C1 segment of cervical spinal cord (tissue), 14 donors: ENCODE data around the gene AVEN.

Experiments used
- DNase-seq, 14 donors: peaks; one replicate each; lab custom pipeline; 2025; lab: John Stamatoyannopoulos, UW

Gene AVEN

GRCh38 chr15:33987444-33987843 lies 51.6 kb downstream of the AVEN start:
- DNase-seq = peak in 1 of 14 donors; percentile 24

- DNase-seq = no peak
Observed at GRCh38 chr15:33985751-33986150, 53.3 kb downstream of the AVEN start.

DNA sequence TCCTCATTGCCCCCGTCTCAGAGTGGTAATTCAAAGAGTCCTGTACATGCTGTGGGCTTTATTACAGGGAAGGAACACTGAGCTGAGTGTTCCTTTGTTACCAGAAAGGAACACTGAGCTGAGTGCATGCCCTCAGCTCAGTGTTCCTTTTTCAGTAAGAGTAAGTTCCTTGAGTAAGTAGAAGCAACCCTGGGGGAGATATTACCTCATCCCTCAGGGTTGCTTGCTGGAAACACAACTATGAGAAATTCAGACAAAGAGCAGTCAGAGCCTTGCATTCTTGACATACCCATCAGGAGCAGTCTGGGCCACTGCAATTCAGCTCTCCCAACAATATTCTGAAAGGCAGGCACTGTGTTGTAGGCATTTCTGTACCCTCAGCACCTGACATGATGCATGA lies 53.7 kb downstream of the AVEN start:
- peak in 2 of 14 donors; percentile 16 to 17 for DNase-seq

DNA sequence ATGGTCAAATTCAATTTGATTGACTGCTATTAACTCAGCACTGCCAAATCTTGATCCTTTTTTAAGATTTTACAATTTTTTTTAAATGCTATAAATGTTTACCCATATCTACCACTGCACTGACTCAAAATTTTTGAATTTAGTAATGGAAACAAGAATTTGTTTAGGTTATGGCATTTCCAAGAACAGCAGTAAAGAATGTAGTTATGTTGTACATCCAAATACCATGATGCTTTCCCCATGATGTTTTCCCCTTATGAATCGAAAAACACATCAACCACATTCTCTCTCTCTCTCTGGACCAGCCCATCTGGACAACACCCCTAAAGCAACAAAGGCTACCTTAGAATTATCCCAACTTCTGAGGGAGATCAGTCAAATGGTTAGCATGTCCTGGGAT lies 56.5 kb downstream of the AVEN start:
- no peak for DNase-seq

DNA sequence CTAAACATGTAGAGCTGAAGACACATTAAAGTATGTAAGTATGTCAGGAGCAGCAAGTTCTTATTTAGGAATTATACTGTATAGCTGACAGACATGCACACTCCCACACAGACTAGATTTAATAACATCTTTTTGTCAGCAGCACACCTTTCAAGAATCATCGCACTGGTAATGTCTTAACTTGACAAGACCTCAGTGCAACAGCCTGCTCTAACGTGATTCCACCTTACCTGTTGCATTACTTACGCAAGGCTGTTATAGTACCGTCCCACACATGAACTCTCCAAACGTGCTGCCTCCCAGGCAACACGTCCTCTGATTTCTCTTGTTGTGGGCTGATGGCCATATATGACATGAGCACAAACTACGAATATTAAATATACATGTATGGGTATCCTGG lies 58.8 kb downstream of the AVEN start:
- no peak for DNase-seq

DNA sequence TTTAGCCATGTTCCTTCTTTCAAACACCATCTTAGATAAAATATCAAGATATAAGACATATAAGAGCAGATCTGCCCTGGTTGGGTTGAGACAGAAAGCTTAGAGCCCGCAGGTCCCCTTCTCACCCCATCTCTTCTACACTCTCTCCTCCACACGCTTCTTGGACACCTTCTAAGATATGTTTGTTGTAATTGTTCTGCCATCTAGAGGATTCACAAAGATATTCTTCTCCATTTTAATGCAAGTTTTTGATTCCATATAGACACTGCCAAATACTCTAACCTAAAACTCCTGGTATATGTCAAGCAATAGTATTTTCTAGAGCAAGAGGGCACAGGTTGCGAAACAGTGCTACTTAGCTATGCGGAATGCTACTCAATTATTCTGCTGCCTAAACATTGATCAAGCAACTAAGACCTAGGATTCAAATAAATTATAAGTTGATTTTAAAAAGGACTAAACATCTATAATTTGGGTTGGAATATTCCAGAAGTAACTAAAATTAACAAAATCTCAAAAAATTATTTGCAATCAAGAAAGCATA lies 63.9 kb downstream of the AVEN start:
- no peak for DNase-seq

DNA sequence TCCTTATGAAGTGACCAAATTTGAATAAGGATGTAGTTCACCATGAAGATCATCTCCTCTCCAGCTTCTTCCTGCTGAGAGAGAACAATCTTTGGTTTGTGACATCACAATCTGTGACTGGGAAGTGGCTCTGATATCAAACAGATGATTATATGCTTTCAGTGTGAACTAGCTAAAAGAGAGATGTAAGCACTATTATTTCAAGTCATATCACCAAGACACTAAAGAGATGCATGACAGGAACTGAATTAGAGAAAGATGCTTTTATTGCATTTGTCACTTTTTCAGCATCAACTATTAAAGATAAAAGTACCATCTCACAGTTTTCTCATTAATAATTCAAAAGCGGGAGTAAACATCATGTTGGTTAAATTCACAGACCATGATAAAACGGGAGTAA lies 67.2 kb downstream of the AVEN start:
- no peak for DNase-seq

- DNase-seq = no peak
Observed at GRCh38 chr15:33968821-33969220, 70.2 kb downstream of the AVEN start.

- DNase-seq = peak in 1 of 14 donors; percentile 10
Observed at GRCh38 chr15:33968224-33968623, 70.8 kb downstream of the AVEN start, which contains the start of gene CHRM5. Gene CHRM5, plus strand, starts transcription at chr15:33968497. Its CDS starts 94,221 bp downstream, at chr15:34062718.

DNA sequence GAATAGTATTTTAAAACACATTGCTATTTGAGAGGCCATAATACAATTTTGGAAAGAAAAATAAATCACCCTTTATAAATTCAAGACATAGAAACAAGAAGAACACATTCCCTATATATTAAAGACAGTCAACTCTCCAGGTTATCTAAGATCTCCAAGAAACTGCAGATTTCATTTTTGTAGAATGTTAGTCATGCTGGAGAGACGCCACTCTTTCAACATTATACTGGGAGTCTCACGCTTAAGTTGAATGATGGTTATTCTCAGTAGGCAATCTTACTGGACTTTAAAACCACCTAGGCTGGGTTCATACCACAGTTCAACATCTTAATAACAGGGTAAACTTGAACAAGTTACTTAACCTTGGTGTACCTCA lies 74.4 kb downstream of the AVEN start:
- DNase-seq = no peak

DNA sequence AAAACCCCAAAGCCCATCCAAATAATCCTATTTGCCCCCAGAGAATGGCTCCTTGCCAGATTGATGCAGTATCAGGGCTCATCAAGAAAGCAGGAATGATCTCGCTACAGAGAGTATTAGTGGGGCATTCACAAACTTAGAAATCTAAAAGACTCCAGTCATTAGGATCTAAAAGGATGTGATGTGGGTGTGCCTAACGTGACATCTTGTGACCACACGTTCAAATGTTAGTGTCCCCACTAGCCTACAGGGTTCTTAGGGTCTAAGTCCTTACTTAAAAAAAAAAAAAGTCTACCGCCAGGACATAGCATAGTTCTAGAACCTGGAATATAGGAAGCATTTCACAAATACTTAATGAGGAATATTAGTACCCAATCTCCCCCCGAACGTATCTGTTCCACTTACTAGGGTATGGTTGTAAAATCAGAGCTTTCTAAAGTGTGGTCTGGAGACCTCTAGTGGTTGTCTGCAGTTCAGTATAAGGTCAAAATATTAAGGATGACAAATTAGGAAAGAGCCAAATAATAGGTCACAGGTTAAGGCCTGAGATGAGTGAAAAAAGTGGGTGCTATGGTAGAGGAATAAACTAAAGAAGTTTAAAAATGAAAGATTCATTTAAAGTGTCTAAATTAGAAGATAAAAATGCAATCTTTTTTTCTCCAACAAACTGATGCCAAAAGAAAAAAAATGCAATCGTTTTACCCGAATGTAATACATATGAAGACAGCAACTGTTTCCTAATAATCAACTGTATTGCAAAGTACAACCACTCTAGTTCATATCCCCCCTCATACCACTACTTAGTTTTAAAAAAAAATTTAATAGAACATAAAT lies 75.0 kb downstream of the AVEN start:
- DNase-seq = no peak

DNA sequence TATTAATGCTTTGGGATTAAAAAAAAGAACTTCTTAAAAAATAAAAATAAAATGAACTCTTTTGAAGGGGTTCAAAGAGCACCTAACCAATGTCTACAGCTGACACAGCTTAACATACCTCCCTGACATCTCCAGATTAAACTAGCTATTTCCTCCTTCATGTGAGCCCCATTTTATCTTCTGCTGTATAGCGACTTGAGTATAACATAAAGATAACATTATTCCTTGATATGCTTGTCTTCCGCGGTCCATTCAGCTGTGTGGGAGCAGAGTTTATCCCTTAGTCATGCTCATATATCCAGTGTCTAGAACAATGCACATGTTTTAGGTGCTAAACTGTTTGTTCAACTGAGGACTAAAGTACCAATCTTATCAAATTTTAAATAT lies 78.5 kb downstream of the AVEN start:
- DNase-seq = no peak

DNA sequence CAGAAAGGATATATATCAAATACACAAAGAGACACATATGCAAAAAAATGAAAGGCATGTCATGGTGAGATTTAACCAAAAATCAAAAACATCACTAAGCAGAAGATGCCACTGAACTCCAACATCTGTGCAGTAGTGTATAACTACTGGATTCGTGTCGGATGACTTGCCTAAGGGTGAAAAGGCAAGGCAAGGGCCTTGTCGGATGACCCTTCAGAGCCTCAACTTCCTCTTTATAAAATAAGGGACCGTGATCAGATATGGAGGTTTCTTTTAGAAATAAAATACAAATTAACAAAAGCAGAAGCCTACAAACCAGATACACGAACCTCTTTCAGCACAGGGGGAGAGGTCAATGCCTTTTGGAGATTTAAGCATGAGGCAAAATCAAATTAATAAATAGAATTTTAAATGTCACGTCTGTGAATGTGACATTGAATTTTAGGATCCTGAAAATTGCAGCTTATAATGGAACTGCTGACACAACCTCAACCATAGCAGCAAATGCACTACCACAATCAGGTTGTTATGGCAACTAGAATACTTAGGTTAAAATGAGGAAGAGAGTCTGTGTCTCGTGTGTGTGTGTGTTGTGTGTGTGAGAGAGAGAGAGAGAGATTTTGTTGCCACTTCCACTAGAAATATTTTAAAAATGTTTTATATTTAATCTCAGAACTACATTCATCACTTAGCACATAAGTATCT lies 79.0 kb downstream of the AVEN start:
- DNase-seq = no peak

- no peak for DNase-seq
Observed at GRCh38 chr15:33956397-33956796, 82.6 kb downstream of the AVEN start.

- DNase-seq = no peak
Observed at GRCh38 chr15:33955945-33956344, 83.1 kb downstream of the AVEN start.

DNA sequence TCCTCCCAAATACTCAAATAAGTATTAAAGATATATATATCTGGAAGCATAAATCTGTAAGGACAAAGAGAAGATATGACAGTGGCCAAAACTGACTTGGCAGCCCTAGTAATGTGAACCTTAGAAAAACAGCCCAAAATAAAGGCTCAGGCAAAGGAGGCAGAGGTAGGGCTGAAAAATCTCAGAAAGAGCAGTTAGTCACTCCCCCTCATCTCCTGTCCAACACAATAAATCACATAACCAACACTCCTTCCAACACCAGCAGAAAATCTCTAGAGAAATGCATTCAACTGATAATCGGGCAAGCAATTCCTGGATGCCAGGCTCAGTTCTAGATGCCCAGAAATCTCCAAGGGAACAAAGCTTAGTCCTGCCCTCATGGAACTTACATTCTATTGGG lies 92.9 kb downstream of the AVEN start:
- no peak for DNase-seq

GRCh38 chr15:33941279-33942063 lies 97.5 kb downstream of the AVEN start:
- DNase-seq = no peak

GRCh38 chr15:33934921-33935320 lies 104.1 kb downstream of the AVEN start:
- DNase-seq = no peak

DNA sequence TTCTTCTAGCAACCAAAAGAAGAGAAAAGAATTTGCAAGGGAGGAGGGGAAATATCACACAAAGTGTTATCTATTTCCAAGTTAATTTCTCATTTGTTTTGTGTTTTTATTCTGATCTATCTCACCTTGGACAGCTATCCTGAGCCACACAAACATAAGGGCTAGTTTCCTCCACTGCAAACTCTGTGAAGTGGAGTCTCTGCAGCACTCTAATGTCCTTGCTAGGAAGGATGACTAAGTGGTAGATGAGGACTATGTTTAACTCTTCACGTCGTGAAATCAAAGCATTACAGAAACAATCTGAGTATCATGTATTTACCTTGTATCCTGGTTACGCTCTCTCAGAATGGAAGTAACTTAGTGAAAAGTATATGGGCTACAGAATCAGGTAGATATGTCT lies 104.6 kb downstream of the AVEN start:
- DNase-seq = no peak

- DNase-seq = no peak
Observed at GRCh38 chr15:33932734-33933133, 106.3 kb downstream of the AVEN start.

GRCh38 chr15:33926260-33926659 lies 112.7 kb downstream of the AVEN start:
- DNase-seq = no peak

GRCh38 chr15:33923446-33923845 lies 115.6 kb downstream of the AVEN start:
- no peak for DNase-seq
